NCI-H774 (cell line): ENCODE measurements around the gene PLK4.
"Not testable (repeated sequence)": the region's sequence is repeated elsewhere in the genome, so short reads cannot be mapped to it uniquely, and the experiment has no call there.

Experiments used
- DNase-seq: peaks from one replicate; lab custom pipeline; 2025; lab: John Stamatoyannopoulos, UW

PLK4 gene

GRCh38 chr4:127880763-127881562 lies at the start of gene PLK4:
Gene PLK4, plus strand, starts transcription at chr4:127880893. Its CDS starts 242 bp downstream, at chr4:127881135.
- DNase-seq = peak; percentile 85

GRCh38 chr4:127832585-127832984 lies 48.1 kb upstream of the PLK4 start:
- DNase-seq = no peak

GRCh38 chr4:127843704-127844600 lies 36.7 kb upstream of the PLK4 start:
- no peak for DNase-seq

- DNase-seq = no peak
Measured at GRCh38 chr4:127844601-127845116, 36.0 kb upstream of the PLK4 start.

- DNase-seq = no peak
Measured at GRCh38 chr4:127846061-127846460, 34.6 kb upstream of the PLK4 start.

GRCh38 chr4:127846765-127847164 lies 33.9 kb upstream of the PLK4 start:
- DNase-seq = no peak

GRCh38 chr4:127849505-127850234 lies 31.0 kb upstream of the PLK4 start:
- no peak for DNase-seq

- DNase-seq = no peak
Measured at GRCh38 chr4:127852661-127853060, 28.0 kb upstream of the PLK4 start.

- DNase-seq = no peak
Measured at GRCh38 chr4:127856196-127856812, 24.4 kb upstream of the PLK4 start.

GRCh38 chr4:127856813-127857447 lies 23.8 kb upstream of the PLK4 start:
- DNase-seq = no peak

GRCh38 chr4:127857641-127858040 lies 23.1 kb upstream of the PLK4 start:
- no peak for DNase-seq

- no peak for DNase-seq
Measured at GRCh38 chr4:127868196-127868595, 12.5 kb upstream of the PLK4 start.

- no peak for DNase-seq
Measured at GRCh38 chr4:127870281-127870680, 10.4 kb upstream of the PLK4 start.

- no peak for DNase-seq
Measured at GRCh38 chr4:127870688-127871087, 10.0 kb upstream of the PLK4 start.

- no peak for DNase-seq
Measured at GRCh38 chr4:127875791-127876190, 4.9 kb upstream of the PLK4 start.

- DNase-seq = no peak
Measured at GRCh38 chr4:127881563-127881864, 821 bp downstream of the PLK4 start.

- DNase-seq = no peak
Measured at GRCh38 chr4:127888559-127888958, 7.9 kb downstream of the PLK4 start.

GRCh38 chr4:127889903-127890302 lies 9.2 kb downstream of the PLK4 start:
- DNase-seq = no peak

GRCh38 chr4:127896069-127896468 lies 15.4 kb downstream of the PLK4 start:
- DNase-seq = no peak

GRCh38 chr4:127896528-127896927 lies 15.8 kb downstream of the PLK4 start:
- DNase-seq = no peak

GRCh38 chr4:127899682-127900081 lies 19.0 kb downstream of the PLK4 start:
- not testable (repeated sequence) for DNase-seq
